Measurements from ENCODE around the gene ZNF212. TPM values are rescaled to one million over a fixed set of nuclear protein-coding genes. Genes with fewer than 3 reads are reported as not detected.

The ZNF212 gene
- polyA plus RNA-seq, 3 donors = 16.5 to 20.9 (median 18.8) TPM

GRCh38 chr7:149284850-149285585 is 45.6 kb downstream of the ZNF212 start:
- peak; percentile 93 for DNase-seq

- DNase-seq = no peak
Observed at GRCh38 chr7:149285603-149286002, 46.2 kb downstream of the ZNF212 start.

GRCh38 chr7:149286811-149287400 is 47.5 kb downstream of the ZNF212 start:
- DNase-seq = no peak

- DNase-seq = no peak
Observed at GRCh38 chr7:149287622-149288021, 48.2 kb downstream of the ZNF212 start.

DNA sequence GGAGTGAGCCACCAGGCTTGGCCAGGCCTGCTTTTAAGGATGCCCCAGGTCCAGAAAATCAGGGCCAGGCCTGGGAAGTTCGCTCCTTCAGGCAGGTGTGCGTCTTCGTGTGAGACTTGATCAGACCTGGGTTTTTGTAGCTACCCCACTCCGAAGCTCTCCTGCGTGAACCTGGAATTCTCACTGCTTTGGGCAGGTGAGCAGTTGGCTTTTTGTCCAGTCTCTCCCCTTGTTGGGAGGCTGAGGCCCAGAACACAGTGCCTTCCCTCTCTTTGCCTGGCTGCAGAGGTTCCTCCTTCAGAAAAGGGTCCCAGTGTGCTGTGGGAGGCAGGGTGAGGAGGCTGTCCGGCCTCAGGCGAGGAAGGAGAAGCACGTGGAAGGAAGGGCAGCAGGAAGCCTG is 49.8 kb downstream of the ZNF212 start:
- no peak for DNase-seq

GRCh38 chr7:149289856-149290255 is 50.4 kb downstream of the ZNF212 start:
- DNase-seq = no peak

DNA sequence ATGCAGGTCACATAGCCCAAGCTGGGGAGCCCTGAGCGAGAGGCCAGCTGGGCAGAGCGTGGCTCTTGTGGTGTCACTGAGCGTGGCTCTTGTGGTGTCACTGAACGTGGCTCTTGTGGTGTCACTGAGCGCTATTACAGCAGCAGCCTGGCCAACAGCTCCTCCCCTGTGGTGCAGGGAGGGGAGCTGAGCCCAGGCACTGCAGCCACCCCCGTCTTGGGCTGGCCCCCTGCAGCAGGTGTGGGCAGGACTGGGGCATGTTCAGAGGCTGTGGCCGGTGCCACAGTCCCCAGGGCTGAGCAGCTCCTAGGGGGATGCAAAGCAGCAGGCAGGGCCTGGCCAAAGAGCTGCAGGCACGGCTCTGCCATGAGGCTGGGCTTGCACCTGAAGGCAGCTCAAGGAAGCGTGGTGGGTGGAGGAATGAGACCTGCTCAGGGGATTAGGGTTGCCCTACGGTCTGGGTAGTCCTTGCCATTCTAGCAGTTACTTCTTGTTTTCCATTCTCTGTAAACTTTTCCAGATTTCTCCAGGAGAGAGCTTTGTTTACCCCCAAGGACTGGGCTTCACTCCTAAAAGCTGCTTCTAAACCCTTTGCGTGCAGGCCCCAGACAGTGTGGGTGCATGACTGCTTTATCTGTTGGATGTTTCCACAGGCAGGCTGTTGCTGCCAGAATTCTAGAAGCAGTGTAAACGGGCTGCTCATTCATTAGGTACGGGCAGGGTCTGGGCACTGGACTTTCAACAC is 51.8 kb downstream of the ZNF212 start:
- DNase-seq = no peak

- DNase-seq = no peak
Observed at GRCh38 chr7:149291781-149292461, 52.5 kb downstream of the ZNF212 start.

DNA sequence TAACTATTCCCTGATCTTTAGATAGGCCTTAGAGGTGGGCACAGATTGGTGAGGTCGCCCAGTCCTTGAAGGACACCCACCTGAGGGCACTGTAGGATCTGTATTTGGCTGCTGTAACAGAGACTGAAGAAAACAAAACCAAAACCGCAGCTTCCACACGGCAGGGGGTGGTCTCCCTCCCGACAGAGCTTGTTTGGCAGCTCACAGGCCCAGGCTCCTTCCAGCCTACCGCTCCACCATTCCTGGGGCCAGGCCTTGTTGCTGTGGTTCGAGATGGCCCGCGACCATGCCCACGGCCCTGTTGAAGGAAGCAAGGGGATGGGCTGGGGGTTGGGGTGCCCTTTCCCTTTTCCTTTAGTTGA is 53.0 kb downstream of the ZNF212 start:
- DNase-seq = no peak

GRCh38 chr7:149293338-149293737 is 53.9 kb downstream of the ZNF212 start:
- DNase-seq = no peak

DNA sequence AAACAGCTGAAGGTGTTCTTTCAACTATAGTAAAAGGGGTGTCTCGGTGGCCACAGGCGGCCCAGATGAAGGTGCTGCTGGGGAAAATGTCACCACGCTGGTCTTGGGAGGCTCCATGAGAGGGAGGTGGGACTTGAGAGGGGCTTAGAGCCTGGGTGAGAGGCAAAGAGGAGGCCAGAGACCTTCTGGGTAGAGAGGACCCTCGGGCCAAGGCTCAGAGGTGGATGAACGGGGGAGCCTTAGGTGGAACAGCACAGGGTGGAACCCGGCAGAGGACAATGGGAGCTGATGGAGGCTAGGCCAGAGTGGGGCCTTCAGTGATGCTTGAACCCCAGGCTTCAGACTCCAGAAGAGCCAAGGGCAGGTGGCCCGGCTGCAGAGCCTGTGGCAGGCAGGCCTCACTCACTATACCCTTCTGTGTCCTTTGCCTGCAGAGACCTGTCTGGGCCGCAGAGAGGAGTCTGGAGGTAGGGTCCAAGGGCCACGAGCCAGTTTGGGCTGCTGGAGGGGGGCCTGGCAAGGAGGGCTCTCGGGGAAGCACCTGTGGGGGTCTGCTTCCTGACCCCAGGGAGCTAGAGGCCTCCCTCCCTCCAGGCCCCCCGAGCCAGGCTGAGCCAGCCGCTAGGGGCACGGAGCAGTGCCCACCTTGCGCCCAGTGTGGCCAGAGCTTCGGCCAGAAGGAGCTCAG is 54.6 kb downstream of the ZNF212 start:
- DNase-seq = no peak

- no peak for DNase-seq
Observed at GRCh38 chr7:149294634-149295480, 55.4 kb downstream of the ZNF212 start.

DNA sequence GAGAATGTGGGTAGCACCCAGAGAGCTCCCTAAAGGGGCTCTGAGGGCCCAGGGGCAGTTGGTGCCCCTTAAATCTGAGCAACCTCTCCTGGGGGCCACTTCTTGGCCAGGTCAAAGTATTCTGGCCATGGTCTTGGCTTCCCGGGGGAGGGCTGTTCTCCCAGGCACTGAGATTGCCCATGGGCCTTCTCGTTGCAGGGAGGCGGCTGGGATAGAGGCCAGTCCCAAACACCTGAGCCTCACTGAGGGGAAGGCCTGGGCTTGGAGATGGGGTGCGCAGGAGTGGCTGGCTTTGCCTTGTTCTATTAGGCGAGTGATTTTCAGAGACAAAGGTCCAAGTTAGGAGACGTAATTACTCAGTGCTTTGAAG is 56.0 kb downstream of the ZNF212 start:
- DNase-seq = no peak

DNA sequence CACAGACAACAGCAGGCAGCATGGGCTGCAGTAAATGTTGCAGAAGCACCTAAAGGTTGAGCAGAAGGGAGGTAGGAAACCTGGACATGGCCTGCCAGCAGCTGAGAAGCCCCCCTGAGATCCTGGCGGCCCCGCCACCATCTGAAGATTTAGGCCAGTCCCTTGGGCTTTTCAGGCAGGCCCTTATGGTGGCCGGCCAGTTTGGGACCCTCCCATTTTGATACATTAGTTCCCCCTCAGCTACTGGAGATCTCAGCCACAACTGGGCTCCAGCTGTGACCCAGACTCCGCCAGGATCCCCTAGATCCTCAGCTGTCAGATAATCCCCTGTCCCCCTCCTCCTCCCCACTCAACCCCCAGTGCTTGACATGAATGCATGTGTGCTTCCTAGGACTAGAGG is 56.9 kb downstream of the ZNF212 start:
- DNase-seq = no peak

DNA sequence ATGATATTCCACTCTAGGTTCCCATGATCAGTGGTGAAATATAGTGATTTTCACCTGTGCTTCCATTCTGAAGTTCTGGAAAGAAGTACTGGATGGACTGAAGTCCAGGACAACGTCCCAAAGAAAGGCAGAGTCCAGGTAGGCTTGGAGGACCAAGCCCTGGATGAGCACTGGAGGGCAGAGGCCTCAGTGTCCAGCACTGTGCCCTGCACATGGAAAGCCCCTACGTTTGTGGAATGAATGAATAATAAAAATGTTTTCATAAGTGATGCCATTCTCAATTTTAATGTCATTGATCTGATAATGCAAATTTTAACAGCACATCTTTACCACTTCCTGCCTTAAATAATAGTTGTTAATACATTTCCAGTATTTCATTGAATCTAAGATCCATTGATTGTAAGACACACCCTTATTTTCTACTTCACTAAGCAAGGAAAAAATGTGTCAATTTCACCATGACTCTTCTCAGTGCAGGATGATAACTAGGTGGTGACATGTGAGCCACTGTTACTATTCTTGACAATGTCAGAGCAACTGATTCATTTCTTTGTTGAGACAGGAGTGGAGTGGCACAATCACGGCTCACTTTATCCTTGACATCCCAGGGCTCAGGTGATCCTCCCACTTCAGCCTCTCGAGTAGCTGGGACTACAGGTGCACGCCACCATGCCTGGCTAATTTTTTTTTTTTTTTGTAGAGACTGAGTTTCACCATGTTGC is 57.7 kb downstream of the ZNF212 start:
- no peak for DNase-seq

- DNase-seq = no peak
Observed at GRCh38 chr7:149300620-149301285, 61.3 kb downstream of the ZNF212 start.

- no peak for DNase-seq
Observed at GRCh38 chr7:149302222-149302621, 62.8 kb downstream of the ZNF212 start.

DNA sequence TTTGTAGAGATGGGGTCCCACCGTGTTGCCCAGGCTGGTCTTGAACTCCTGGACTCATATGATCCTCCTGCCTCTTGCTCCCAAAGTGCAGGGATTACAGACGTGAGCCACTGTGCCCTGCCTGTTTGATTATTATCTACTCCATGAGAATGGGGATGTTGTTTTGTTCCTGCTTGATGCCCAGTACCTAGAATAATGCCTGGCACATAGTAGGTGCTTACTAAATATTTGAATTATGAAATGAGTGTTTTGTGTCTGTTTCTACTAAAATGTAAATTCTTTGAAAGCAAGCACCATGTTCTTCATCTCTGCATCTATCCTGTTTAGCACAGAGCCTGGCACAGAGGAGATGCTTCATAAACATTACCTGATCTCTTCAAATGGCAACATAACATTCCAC is 63.4 kb downstream of the ZNF212 start:
- no peak for DNase-seq

DNA sequence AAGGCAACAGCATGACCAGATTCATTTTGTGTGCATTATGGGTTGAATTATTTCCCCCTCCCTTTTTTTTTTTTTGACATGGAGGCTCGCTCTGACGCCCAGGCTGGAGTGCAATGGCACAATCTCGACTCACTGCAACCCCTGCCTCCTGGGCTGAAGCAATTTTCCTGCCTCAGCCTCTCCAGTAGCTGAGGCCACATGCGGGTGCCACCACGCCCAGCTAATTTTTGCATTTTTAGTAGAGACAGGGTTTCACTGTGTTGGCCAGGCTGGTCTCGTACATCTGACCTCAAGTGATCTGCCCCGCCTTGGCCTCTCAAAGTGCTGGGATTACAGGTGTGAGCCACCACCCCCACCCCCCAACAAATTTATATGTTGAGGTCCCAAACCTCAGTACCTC is 64.6 kb downstream of the ZNF212 start:
- DNase-seq = no peak

Data from renal pelvis (tissue), 4 donors.